IPS-NIHi7 (cell line): ENCODE results near the gene UBR1.
"Not testable (repeated sequence)": the region's sequence is repeated elsewhere in the genome, so short reads cannot be mapped to it uniquely, and the experiment has no call there.

Experiments used
- DNase-seq: peaks from one replicate; pipeline ENCODE4 v3.0.0; 2012; ENCODE audit warnings: mixed read lengths; ENCODE audit errors: extremely low spot score

UBR1 gene

GRCh38 chr15:43105778-43106485 lies at the start of gene UBR1:
Gene UBR1, minus strand, starts transcription at chr15:43106038. Its CDS starts 16 bp downstream, at chr15:43106022.
- peak; percentile 96 for DNase-seq

DNA sequence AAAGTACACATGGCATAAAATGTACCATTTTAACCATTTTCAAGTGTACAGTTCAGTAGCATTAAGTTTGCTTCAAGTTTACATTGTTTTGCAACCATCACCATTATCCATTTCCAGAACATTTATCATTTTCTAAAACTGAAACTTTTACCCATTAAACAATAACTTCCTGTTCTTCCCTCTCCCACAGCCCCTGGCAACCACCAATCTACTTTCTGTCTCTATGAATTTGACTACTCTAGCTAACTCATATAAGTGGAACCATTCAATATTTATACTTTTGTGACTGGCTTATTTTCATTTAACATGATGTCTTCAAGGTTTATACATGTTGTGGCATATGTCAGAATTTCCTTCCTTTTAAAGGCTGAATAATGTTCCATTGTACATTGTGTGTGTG lies 47.4 kb upstream of the UBR1 start:
- no peak for DNase-seq

GRCh38 chr15:43151688-43152087 lies 45.9 kb upstream of the UBR1 start:
- DNase-seq = no peak

DNA sequence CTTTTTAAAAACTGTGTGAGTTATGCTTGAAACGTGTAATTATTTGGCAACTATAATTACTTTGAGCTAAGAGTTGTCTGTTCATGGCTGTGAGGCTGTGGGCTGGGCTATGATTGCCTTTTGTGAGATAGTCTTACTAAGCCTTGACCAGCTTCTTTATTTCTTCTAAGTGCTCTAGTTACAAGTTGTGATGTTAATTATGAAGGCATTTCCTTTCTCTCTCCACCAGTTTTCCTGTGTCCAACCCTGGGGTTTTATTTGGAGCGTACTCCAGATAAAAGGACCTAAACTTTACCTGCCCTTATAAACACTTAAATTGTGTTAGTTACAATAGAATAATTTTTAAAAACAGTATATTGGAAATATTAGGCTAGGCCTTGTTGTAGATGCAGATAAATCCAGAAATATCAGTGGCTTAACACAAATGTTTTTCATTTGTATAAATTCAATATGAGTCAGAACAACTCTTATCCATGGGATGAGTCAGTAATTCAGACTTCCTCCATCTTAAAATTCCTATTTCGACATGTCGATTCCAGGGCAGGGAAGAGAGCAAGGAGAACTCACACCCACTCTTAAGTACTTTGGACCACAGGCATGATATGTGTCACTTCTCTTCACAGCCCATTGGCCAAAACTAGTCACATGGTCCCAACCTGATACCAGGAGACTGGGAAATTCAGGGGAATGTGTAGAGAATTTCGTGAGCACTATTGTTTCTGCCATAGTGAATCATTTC lies 44.5 kb upstream of the UBR1 start:
- no peak for DNase-seq

DNA sequence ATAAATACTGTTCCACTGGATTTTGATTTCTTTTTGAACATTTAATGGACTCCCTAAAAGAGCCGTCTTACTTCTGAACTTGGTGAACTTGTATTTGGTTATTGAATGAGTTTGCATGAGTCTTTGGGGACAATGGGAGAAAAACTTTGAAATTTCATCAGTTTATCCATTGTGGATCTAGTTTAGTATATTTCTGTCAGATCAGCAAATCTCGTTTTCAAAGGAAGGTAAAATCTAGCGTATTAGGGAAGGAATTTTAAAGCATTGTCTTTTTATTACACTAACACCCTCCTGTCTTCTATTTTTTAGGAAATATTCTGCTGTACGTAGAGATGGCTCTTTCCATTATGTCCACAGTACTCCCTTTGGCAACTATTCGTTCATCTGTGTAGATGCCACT lies 40.3 kb upstream of the UBR1 start:
- DNase-seq = no peak

GRCh38 chr15:43144512-43144911 lies 38.7 kb upstream of the UBR1 start:
- DNase-seq = no peak

- no peak for DNase-seq
Observed at GRCh38 chr15:43143203-43143941, 37.5 kb upstream of the UBR1 start.

DNA sequence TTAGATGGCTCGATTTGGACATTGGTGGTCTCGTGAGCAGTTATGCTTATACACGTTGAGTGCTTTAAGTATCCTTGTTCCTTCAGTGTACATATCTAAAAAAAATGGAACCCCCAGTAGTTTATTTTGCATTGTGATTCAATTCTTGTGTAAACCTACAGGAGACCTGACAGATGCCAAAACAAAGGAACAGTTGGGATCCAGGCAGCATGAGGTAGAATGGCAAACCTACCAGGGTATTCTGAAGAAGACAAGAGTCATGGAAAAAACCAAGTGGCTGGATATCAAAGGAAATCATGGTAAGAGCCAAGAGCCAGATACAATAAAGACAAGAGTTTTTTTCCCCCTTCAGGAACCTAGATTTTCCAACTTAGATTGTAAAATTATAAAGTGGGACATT lies 29.5 kb upstream of the UBR1 start:
- no peak for DNase-seq

DNA sequence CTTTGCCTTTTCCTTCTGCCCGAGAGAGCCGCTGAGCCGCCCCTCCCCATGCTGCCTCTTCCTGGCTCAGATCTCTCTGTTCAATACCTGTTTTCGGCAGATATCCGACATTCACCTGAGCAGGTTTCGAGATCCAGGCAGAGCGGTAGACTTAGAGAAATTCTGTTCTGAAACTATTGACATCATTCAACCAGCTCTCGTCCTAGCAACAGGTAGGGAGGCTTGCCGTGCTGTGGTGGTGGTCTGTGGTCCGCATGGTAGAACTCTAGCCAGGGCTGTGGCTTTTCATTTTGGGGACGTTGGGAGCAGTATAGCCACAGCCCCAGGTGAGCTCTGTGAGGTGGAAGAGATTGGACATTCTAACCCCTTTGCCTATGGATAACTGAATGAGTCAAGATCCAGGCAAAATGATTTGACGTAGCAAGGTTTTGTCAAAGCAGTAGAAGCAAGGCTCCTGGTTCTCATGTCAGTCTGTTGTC lies 28.4 kb upstream of the UBR1 start:
- no peak for DNase-seq

GRCh38 chr15:43133430-43134156 lies 27.8 kb upstream of the UBR1 start, which contains the start of gene TMEM62:
Gene TMEM62, plus strand, starts transcription at chr15:43133586. Its CDS starts 217 bp downstream, at chr15:43133803.
- DNase-seq = peak; percentile 78

GRCh38 chr15:43132830-43133429 lies 27.1 kb upstream of the UBR1 start:
- no peak for DNase-seq

- no peak for DNase-seq
Observed at GRCh38 chr15:43128980-43129335, 23.1 kb upstream of the UBR1 start.

- not testable (repeated sequence) for DNase-seq
Observed at GRCh38 chr15:43128174-43128979, 22.5 kb upstream of the UBR1 start.

DNA sequence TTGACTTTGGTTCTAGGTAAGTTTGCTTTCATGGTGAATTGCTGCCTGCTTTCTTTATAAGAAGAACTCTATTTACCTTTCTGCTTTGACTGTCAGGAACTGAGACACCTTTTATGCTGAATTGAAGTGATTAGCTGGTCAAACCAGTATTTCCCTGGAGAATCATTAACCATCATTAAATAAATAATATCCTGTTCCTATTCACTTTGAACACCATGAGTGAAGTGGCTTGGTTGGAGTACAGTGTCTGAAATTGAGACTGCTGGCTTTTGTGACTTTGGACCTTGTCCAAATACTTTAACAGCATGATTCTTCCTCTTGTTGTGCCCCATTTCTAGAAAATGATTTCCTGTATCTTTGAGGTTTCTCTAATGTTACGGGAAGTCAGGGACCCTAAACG lies 21.9 kb upstream of the UBR1 start:
- no peak for DNase-seq

DNA sequence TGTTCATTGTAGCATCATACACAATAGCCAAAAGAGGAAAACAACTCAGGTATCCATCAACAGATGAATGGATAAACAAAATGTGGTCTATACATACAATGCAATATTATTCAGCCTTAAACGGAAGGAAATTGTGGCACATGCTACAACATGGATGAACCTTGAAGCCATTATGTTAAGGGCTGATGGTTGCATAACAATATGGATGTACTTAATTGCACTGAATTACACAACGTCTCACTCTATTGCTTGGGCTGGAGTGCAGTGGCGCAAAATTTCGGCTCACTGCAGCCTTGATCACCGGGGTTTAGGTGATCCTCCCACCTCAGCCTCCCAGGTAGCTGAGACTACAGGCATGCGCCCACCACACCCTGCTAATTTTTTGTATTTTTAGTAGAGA lies 20.5 kb upstream of the UBR1 start:
- no peak for DNase-seq

DNA sequence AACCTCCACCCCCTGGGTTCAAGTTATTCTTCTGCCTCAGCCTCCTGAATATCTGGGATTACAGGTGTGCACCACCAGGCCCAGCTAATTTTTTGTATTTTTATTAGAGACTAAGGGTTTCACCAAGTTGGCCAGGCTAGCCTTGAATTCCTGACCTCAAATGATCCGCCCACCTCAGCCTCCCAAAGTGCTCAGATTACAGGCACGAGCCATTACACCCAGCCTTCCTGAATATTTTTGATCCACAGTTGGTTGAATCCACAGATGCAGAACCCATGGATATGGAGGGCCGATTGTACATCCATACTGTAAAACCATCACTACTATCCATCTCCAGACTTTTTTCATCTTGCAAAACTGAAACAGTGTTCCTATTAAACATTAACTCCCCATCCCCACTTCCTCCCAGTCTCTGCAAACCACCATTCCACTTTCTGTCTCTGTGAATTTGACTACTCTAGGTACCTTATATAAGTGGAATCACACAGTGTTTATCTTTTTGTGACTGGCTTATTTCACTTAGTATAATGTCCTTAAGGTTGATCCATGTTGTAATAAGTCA lies 19.3 kb upstream of the UBR1 start:
- no peak for DNase-seq

GRCh38 chr15:43121863-43122262 lies 16.0 kb upstream of the UBR1 start:
- no peak for DNase-seq

GRCh38 chr15:43118829-43119228 lies 13.0 kb upstream of the UBR1 start:
- DNase-seq = no peak

DNA sequence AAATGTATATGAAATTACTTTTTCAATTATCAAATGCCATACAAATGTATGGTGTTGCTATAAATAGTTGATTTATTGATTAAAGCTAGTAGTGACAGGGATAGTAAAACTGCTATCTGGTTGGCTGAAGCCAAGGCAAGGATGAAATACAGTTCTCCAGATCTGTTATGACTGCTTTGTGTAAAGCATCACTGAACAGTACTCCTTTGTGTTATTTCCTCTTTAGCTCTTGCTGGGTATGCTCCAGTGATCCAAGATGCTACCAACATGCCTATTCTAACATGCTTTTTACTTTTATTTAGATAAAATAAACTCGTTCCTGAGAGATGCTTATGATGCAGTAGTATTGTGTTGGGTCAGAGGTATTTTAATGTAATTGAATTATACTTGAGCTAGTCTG lies 12.4 kb upstream of the UBR1 start:
- DNase-seq = no peak

GRCh38 chr15:43111354-43111753 lies 5.5 kb upstream of the UBR1 start:
- DNase-seq = no peak
